Measurements from ENCODE around the gene BCL2L15. TPM values are rescaled to one million over a fixed set of nuclear protein-coding genes. Genes with fewer than 3 reads are reported as not detected.
A peak's percentile ranks its signal among the peaks of the same experiment; 100 is the strongest.

Gene BCL2L15
- total RNA-seq, 1 donor from 2014 or later = 0.84 TPM

DNA sequence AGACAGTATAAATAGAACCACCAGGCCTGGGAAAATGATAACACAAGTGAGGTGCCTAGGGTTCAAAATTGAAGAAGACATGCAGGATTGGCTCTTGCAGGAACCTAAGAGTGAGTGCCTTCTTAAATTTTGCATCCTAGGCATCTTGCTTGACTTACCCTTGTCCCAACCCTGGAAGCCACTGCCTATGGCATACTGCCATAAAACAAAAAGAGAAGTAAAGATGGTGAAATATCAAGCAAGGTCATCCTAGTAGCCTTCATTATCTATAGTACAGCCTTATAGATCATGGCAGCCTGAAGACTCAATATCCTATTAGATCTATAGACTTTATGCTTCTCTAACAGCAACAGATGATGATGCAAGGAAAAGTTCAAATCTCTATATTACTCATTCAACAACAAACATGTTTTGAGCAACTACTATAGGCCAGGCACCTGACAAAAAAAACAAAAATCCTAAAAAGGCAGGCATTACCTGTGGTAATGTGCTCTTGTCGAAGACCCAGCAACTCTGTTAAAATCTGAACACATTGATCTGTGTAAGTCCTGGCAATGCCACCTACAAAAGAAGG, 10.9 kb upstream of the BCL2L15 start:
- no peaks in the 10 kb centered on the region for H3K27me3 Mint-ChIP-seq (ENCODE audit: low read depth)
- H3K27ac Mint-ChIP-seq (ENCODE audit: unreplicated experiment) = no peak overlapping the region
- TF ChIP-seq, protein P1, sequence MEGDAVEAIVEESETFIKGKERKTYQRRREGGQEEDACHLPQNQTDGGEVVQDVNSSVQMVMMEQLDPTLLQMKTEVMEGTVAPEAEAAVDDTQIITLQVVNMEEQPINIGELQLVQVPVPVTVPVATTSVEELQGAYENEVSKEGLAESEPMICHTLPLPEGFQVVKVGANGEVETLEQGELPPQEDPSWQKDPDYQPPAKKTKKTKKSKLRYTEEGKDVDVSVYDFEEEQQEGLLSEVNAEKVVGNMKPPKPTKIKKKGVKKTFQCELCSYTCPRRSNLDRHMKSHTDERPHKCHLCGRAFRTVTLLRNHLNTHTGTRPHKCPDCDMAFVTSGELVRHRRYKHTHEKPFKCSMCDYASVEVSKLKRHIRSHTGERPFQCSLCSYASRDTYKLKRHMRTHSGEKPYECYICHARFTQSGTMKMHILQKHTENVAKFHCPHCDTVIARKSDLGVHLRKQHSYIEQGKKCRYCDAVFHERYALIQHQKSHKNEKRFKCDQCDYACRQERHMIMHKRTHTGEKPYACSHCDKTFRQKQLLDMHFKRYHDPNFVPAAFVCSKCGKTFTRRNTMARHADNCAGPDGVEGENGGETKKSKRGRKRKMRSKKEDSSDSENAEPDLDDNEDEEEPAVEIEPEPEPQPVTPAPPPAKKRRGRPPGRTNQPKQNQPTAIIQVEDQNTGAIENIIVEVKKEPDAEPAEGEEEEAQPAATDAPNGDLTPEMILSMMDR (conservative IDR thresholded peaks at IDR 0.05) = no peak
- no peak overlapping the region for H3K4me3 Mint-ChIP-seq
- no peaks in the 10 kb centered on the region for H3K9me3 Mint-ChIP-seq
- no peak for DNase-seq (ENCODE audit: low read depth, low spot score)
- H3K4me1 Mint-ChIP-seq = peaks cover 6% of the 10 kb centered on the region
- H3K36me3 Mint-ChIP-seq (ENCODE audit: low read depth) = peaks cover 8% of the 10 kb centered on the region

DNA sequence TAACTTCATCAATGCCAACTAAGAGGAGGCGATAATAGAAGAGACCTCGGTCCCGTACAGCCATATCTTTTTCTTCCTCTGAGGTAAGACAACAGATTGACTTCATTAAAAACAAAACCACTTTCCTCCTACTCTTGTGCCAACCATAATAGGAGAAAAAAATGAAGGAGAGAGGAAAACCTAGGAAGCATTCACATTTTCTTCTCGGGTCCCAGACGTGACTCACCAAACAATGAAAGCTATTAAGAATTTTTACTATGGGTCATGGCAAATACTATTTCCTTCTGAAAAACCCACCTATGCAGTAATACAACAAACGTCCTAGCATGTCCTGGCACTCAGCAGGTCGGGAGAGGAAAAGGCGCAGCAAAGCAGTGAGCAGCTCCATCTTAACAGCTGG, 8.6 kb upstream of the BCL2L15 start:
- TF ChIP-seq, protein P1 (conservative IDR thresholded peaks at IDR 0.05) = no peak
- H3K27me3 Mint-ChIP-seq (ENCODE audit: low read depth) = no peaks in the 10 kb centered on the region

DNA sequence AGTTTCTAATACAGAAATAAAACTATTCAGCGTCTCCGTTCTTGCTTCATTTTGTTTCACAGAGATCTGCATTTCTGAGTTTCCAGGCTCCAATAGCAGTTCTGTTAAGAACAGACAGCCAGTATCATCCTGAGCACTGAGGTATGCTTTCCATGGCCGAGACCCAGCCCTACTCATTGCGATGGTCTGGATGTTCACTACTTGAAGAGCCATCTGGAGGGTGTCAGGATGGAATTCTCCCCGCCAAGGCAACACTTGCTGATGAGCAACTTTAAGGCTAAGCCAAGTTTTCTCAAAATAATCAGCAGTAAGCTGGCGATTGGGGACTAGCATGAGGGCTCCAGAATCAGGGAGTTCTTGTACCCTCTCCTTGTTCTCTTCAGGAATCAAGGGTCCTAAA, 7.7 kb upstream of the BCL2L15 start:
- Mint-ChIP-seq H3K27me3 (ENCODE audit: low read depth) (no peaks in the 10 kb centered on the region), H3K9me3 (no peaks in the 10 kb centered on the region), H3K4me1 (no peaks in the 10 kb centered on the region), H3K27ac (ENCODE audit: unreplicated experiment) (peak overlapping the region; percentile 36), H3K4me3 (no peak overlapping the region), H3K36me3 (ENCODE audit: low read depth) (peaks cover 8% of the 10 kb centered on the region)
- TF ChIP-seq, protein P1 (conservative IDR thresholded peaks at IDR 0.05) = no peak
- DNase-seq (ENCODE audit: low read depth, low spot score) = no peak

More for the DNA sequence above, 8.6 kb upstream of the BCL2L15 start:
- no peak for DNase-seq (ENCODE audit: low read depth, low spot score)
- Mint-ChIP-seq H3K4me1 (no peaks in the 10 kb centered on the region), H3K36me3 (ENCODE audit: low read depth) (peaks cover 8% of the 10 kb centered on the region), H3K27ac (ENCODE audit: unreplicated experiment) (peak overlapping the region; percentile 70), H3K9me3 (no peaks in the 10 kb centered on the region), H3K4me3 (no peak overlapping the region)

DNA sequence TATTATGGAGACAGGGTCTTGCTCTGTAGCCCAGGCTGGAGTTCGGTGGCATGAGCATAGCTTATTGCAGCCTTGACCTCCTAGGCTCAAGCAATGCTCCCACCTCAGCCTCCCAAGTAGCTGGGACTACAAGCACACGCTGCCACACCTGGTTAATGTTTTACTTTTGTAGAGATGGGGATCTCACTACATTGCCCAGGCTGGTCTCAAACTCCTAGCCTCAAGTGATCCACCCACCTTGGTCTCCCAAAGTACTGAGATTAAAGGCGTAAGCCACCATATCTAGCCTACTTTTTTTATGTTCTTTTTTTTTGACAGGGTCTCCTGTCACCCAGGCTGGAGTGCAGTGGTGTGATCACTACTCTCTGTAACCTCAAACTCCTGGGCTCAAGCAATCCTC, 5.9 kb upstream of the BCL2L15 start:
- Mint-ChIP-seq H3K36me3 (ENCODE audit: low read depth) (peaks cover 5% of the 10 kb centered on the region), H3K4me3 (no peak overlapping the region), H3K4me1 (no peaks in the 10 kb centered on the region), H3K9me3 (no peaks in the 10 kb centered on the region), H3K27me3 (ENCODE audit: low read depth) (no peaks in the 10 kb centered on the region), H3K27ac (ENCODE audit: unreplicated experiment) (no peak overlapping the region)
- TF ChIP-seq, protein P1 (conservative IDR thresholded peaks at IDR 0.05) = no peak
- no peak for DNase-seq (ENCODE audit: low read depth, low spot score)

DNA sequence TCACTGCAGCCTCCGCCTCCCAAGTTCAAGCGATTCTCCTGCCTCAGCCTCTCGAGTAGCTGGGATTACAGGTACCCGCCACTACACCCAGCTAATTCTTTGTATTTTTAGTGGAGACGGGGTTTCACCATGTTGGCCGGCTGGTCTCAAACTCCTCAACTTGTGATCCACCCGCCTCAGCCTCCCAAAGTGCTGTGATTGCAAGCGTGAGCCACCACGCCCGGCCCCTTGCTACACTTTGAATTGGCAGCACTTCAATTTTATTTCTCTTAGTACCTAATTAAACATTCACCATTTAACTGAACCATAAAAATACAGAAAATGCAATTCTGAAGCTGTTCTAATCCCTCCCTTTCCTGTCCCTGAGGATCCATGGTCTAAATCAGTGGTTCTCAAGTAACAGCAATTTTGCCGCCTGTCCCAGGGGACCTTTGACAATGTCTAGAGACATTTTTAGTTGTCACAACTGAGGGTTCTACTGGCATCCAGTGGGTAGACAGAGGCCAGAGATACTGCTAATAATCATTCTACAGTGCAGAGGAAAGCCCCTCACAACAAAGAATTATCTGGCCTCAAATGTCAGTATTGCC, 4.3 kb upstream of the BCL2L15 start:
- no peak for DNase-seq (ENCODE audit: low read depth, low spot score)
- TF ChIP-seq, protein P1 (conservative IDR thresholded peaks at IDR 0.05) = no peak
- Mint-ChIP-seq H3K36me3 (ENCODE audit: low read depth) (no peaks in the 10 kb centered on the region), H3K9me3 (no peaks in the 10 kb centered on the region), H3K27ac (ENCODE audit: unreplicated experiment) (no peak overlapping the region), H3K27me3 (ENCODE audit: low read depth) (no peaks in the 10 kb centered on the region), H3K4me1 (no peaks in the 10 kb centered on the region), H3K4me3 (no peak overlapping the region)

All from neural crest cell (in vitro differentiated cells).